ENCODE results near the gene ZSCAN1.
A peak's percentile ranks its signal among the peaks of the same experiment; 100 is the strongest.

Gene ZSCAN1

GRCh38 chr19:58033741-58034476 is at the start of gene ZSCAN1:
Gene ZSCAN1 (plus strand): TSS chr19:58034025. CDS start chr19:58037837, 3,812 bp downstream.
- Histone ChIP-seq H3K4me3 (peak within 1 kb of the TSS; percentile 21 to 50), H3K27me3 (peaks cover 0 to 53% of the 10 kb centered on the region in 2 donors), H3K9me3 (peaks cover 0 to 73% (median 56%) of the 10 kb centered on the region in 3 donors), H3K4me1 (peaks cover 0 to 9% (median 0%) of the 10 kb centered on the region in 4 donors), H3K36me3 (peaks cover 0 to 10% (median 0%) of the 10 kb centered on the region in 3 donors), H3K27ac (no peak within 1 kb of the TSS)
- intact Hi-C loops (cut with DNase I; ENCODE audit: low total_unique reads) = no loop called here
- peak; percentile 42 to 75 for DNase-seq
- TF ChIP-seq CTCF (IDR thresholded peaks at IDR 0.05) = no peak

GRCh38 chr19:57992841-57993240 is 41.0 kb upstream of the ZSCAN1 start:
- H3K27me3 ChIP-seq = no peaks in the 10 kb centered on the region
- no peak overlapping the region for H3K4me3 ChIP-seq
- no peak for TF ChIP-seq CTCF (IDR thresholded peaks at IDR 0.05)
- peaks cover 92 to 98% (median 96%) of the 10 kb centered on the region in 3 donors for H3K36me3 ChIP-seq
- H3K4me1 ChIP-seq = no peaks in the 10 kb centered on the region
- peaks cover 14 to 88% (median 71%) of the 10 kb centered on the region in 3 donors for H3K9me3 ChIP-seq
- intact Hi-C loops (cut with DNase I; ENCODE audit: low total_unique reads) = no loop called here
- no peak overlapping the region for H3K27ac ChIP-seq
- DNase-seq = no peak

- intact Hi-C loops (cut with DNase I; ENCODE audit: low total_unique reads) = loop anchor here (5.0 kb wide), 1 partner anchor 97 kb away; the partner anchor contains the start of gene ZSCAN18
- no peak for TF ChIP-seq CTCF (IDR thresholded peaks at IDR 0.05)
- Histone ChIP-seq H3K9me3 (peaks cover 0 to 70% (median 45%) of the 10 kb centered on the region in 3 donors), H3K27me3 (no peaks in the 10 kb centered on the region), H3K4me3 (no peak overlapping the region), H3K4me1 (peaks cover 0 to 25% (median 17%) of the 10 kb centered on the region in 4 donors), H3K36me3 (peaks cover 67 to 71% (median 69%) of the 10 kb centered on the region in 3 donors), H3K27ac (no peak overlapping the region)
- DNase-seq = no peak
These were observed 33.1 kb upstream of the ZSCAN1 start for GRCh38 chr19:58000677-58001076.

- intact Hi-C loops (cut with DNase I; ENCODE audit: low total_unique reads) = loop anchor here (5.0 kb wide), 1 partner anchor 95 kb away; the partner anchor contains the start of gene ZSCAN18
- H3K9me3 ChIP-seq = peaks cover 0 to 71% (median 53%) of the 10 kb centered on the region in 3 donors
- no peak for DNase-seq
These were observed 31.9 kb upstream of the ZSCAN1 start for GRCh38 chr19:58001895-58002369.

More at GRCh38 chr19:58001895-58002369, 31.9 kb upstream of the ZSCAN1 start:
- Histone ChIP-seq H3K4me3 (peak overlapping the region; percentile 82 to 94), H3K27ac (peak overlapping the region; percentile 92 to 93), H3K36me3 (peaks cover 67 to 71% (median 71%) of the 10 kb centered on the region in 3 donors), H3K4me1 (peaks cover 0 to 25% (median 17%) of the 10 kb centered on the region in 4 donors), H3K27me3 (no peaks in the 10 kb centered on the region)
- no peak for TF ChIP-seq CTCF (IDR thresholded peaks at IDR 0.05)

Data from tibial artery (tissue), 4 donors.